ENCODE results near the gene P2RX2. TPM values are rescaled to one million over a fixed set of nuclear protein-coding genes. Genes with fewer than 3 reads are reported as not detected.

The P2RX2 gene
- polyA plus RNA-seq, 2 of the 4 experiments (the other 2 are of a cell fraction) = not detected

GRCh38 chr12:132661972-132662371, 43.4 kb downstream of the P2RX2 start:
- ATAC-seq = no peak
- H3K4me2 ChIP-seq = no peak overlapping the region
- CTCF ChIA-PET = interaction anchor here (1.5 to 1.6 kb wide), 2 partner anchors 23 to 25 kb away, joined by 3 read pairs; no protein-coding TSS in a partner anchor
- no peaks in the 10 kb centered on the region for H3K9me3 ChIP-seq
- WGBS (ENCODE audit: missing lambda C conversion rate) = 89% methylated on average over 5 of the region's 5 CpGs
- H3K4me1 ChIP-seq = no peaks in the 10 kb centered on the region
- no peak overlapping the region for H3K4me3 ChIP-seq
- no peak for FAIRE-seq
- no peak for TF ChIP-seq SREBF2 (IDR thresholded peaks at IDR 0.05)
- no peak for TF ChIP-seq RFX5 (IDR thresholded peaks at IDR 0.05)
- no peak for TF ChIP-seq HMGXB4 (CRISPR knock-in tag; IDR thresholded peaks at IDR 0.05; ENCODE audit: borderline replicate concordance)
- no peak for TF ChIP-seq E2F6 (IDR thresholded peaks at IDR 0.05; ENCODE audit: borderline replicate concordance, low read depth)
- TF ChIP-seq HEYL (CRISPR knock-in tag; IDR thresholded peaks at IDR 0.05) = no peak
- no peak for TF ChIP-seq USF2 (IDR thresholded peaks at IDR 0.05)
- TF ChIP-seq EHF (CRISPR knock-in tag; IDR thresholded peaks at IDR 0.05) = no peak
- no peak for TF ChIP-seq CHD2 (IDR thresholded peaks at IDR 0.05; ENCODE audit: low read length, partially characterized antibody)
- TF ChIP-seq MAFK (IDR thresholded peaks at IDR 0.05; ENCODE audit: partially characterized antibody) = no peak
- no peak for TF ChIP-seq NFE2L2 (conservative IDR thresholded peaks at IDR 0.05; ENCODE audit: low read length)
- no peak for TF ChIP-seq HOXA7 (CRISPR knock-in tag; IDR thresholded peaks at IDR 0.05)
- no peak for TF ChIP-seq GATA3 (IDR thresholded peaks at IDR 0.05; ENCODE audit: borderline replicate concordance)
- TF ChIP-seq JUNB (IDR thresholded peaks at IDR 0.05) = no peak
- TF ChIP-seq ESRRA (IDR thresholded peaks at IDR 0.05; ENCODE audit: borderline replicate concordance, low read length) = no peak
- TF ChIP-seq RARB (CRISPR knock-in tag; IDR thresholded peaks at IDR 0.05) = no peak
- H3K27ac ChIP-seq = no peak overlapping the region
- POLR2A ChIA-PET = no interaction called here
- DNase-seq (ENCODE audit: low read depth in 1 of 2, low spot score in 1 of 2) = no peak

- FAIRE-seq = no peak
- Histone ChIP-seq H3K4me3 (no peak overlapping the region), H3K4me1 (no peaks in the 10 kb centered on the region), H3K4me2 (no peak overlapping the region), H3K9me3 (no peaks in the 10 kb centered on the region), H3K27ac (no peak overlapping the region)
- CTCF ChIA-PET = interaction anchor here (1.0 to 1.6 kb wide), 2 partner anchors 11 to 24 kb away, joined by 3 read pairs; no protein-coding TSS in a partner anchor
- no peak for ATAC-seq
- POLR2A ChIA-PET = no interaction called here
- WGBS (ENCODE audit: missing lambda C conversion rate) = 92% methylated on average over 29 of the region's 29 CpGs
- TF ChIP-seq ESRRA (IDR thresholded peaks at IDR 0.05; ENCODE audit: borderline replicate concordance, low read length) = no peak
- TF ChIP-seq RCOR1 (IDR thresholded peaks at IDR 0.05; ENCODE audit: low read depth, low read length) = no peak
- no peak for TF ChIP-seq KDM1A (IDR thresholded peaks at IDR 0.05; ENCODE audit: low read depth)
- TF ChIP-seq NPAS2 (CRISPR knock-in tag; IDR thresholded peaks at IDR 0.05; ENCODE audit: borderline replicate concordance) = no peak
- no peak for TF ChIP-seq HOXA7 (CRISPR knock-in tag; IDR thresholded peaks at IDR 0.05)
- no peak for TF ChIP-seq PHF8 (IDR thresholded peaks at IDR 0.05; ENCODE audit: borderline replicate concordance, low read depth)
- TF ChIP-seq NFE2L2 (conservative IDR thresholded peaks at IDR 0.05; ENCODE audit: low read length) = no peak
- TF ChIP-seq ELK1 (IDR thresholded peaks at IDR 0.05; ENCODE audit: low read depth, low read length) = no peak
- TF ChIP-seq FOXS1 (CRISPR knock-in tag; IDR thresholded peaks at IDR 0.05) = no peak
- no peak for TF ChIP-seq JUN (IDR thresholded peaks at IDR 0.05)
- TF ChIP-seq BCL3 (IDR thresholded peaks at IDR 0.05) = no peak
- no peak for TF ChIP-seq HMGXB4 (CRISPR knock-in tag; IDR thresholded peaks at IDR 0.05; ENCODE audit: borderline replicate concordance)
- DNase-seq (ENCODE audit: low read depth in 1 of 2, low spot score in 1 of 2) = no peak
Measured at GRCh38 chr12:132662901-132663755, 44.6 kb downstream of the P2RX2 start.

Data from A549 (cell line).